NCI-H1436 treated with DMSO at 0.1 percent for 48 hours (cell line): Measurements from ENCODE around the gene BACE1.
"Not testable (repeated sequence)": the region's sequence is repeated elsewhere in the genome, so short reads cannot be mapped to it uniquely, and the experiment has no call there.

ENCODE experiments used
- DNase-seq: peaks from one replicate; lab custom pipeline; 2025; lab: John Stamatoyannopoulos, UW

BACE1 gene

DNA sequence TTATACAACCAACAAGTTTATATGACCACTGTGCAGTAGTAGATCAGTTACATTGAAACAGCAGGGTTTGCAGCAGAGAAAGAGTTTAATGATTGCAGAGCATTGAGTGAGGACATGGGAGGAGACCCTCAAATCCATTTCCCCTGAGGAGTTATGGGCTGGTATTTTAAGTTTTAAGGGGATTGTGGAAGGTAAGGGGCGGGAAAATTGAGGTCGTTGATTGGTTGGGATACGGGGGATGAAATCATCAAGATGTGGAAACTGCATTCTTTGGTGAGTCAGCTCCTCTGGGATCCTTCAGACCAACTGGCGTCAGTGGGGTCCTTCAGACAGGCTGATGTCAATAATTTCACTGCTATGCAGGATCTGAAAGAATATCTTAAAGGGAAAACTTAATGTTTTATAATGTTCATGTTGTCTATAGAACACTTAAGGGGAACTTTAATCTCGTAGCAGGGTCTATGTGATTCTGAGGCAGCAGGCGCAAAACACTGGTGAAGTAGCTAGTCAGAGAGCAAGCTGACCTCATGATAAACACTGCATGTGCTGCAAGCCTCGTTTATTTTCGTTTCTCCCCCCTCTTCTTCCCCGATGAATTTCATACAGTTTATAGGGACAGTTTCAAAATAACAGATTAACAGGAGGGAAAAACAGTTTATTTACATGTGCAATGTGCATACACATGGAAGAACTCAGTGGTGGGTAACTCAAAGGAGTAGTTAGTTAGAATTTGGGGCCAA, 42.3 kb downstream of the BACE1 start:
- no peak for DNase-seq

- DNase-seq = not testable (repeated sequence)
Measured at GRCh38 chr11:117272175-117272574, 43.9 kb downstream of the BACE1 start.

- DNase-seq = no peak
Measured at GRCh38 chr11:117271208-117271607, 44.8 kb downstream of the BACE1 start.

- no peak for DNase-seq
Measured at GRCh38 chr11:117269856-117270255, 46.2 kb downstream of the BACE1 start.

- DNase-seq = no peak
Measured at GRCh38 chr11:117265745-117266144, 50.3 kb downstream of the BACE1 start.

GRCh38 chr11:117264624-117265323, 51.3 kb downstream of the BACE1 start:
- DNase-seq = not testable (repeated sequence)

DNA sequence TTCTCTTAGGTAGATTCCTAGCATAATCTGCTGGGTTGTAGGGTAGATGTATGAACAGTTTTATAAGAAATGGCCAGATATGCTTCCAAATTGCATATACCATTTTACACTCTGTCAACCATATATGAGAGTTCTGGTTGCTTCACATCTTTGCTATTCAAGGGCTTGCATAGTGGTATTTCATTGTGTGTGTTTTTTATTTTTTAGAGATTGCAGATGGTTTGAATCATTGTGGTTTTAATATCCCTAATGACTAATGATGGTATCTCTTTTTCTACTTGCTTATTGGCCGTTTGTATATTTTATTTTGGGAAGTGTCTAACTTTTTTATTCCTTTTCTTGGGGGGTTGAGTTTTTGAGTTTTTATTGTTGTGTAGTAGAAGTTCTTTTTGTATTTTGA, 56.6 kb downstream of the BACE1 start:
- DNase-seq = no peak

DNA sequence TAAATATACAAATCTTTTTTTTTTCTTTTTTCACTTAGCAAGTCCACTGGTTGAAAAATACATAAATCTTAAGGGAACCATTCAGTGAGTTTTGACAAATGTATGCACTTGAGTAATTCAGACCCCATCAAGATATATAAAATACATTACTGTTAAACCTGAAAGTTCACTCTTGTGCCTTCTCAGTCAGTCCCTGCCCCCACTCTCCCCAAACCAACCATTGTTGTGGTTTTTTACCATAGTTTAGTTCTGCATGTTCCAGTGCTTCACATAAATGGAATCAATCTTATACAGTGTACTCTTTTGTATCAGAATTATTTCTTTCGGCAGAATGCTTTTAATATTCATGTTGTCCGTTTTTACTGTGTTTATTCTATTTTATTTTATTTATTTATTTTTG, 57.5 kb downstream of the BACE1 start:
- DNase-seq = no peak

- no peak for DNase-seq
Measured at GRCh38 chr11:117256573-117256972, 59.5 kb downstream of the BACE1 start.

DNA sequence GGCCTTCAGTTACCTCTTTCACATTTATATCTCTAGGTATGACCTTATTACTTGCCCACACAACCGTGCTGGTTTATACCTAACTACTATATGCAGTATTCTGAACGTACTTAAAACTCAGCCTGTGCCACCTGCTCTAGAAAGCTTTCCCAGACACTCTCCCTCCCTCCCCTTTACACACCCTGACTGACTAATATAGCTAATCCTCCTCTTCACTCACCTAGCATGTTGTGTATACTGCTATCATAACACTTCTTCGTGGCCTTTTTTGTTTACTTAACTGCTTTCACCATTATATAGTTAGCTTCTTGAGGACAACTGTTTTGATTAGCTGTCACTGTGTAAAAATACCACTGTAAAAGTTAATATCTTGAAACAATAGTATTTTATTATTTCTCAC, 60.1 kb downstream of the BACE1 start:
- no peak for DNase-seq

GRCh38 chr11:117251506-117251905, 64.5 kb downstream of the BACE1 start:
- DNase-seq = no peak

- no peak for DNase-seq
Measured at GRCh38 chr11:117249571-117249970, 66.5 kb downstream of the BACE1 start.

GRCh38 chr11:117248341-117248740, 67.7 kb downstream of the BACE1 start:
- no peak for DNase-seq

DNA sequence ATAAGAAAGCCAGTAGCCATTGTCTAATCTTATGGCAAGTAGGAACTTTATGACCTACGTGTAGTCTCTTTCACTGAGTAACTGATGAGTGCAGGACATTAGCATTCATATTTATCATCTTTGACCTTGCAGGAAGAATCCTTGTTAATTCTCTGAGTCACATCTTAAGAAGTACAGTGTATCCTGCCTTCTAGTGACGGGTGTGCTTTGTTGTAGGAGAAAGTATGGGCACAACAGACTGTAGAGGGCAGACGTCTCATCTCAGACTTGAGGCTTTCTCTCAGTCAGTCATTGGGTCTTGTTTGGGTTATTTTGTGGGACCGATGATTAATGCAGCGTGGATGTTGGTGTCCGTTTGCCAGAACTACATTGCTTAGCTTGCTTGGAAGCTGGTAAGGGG, 76.8 kb downstream of the BACE1 start:
- no peak for DNase-seq

DNA sequence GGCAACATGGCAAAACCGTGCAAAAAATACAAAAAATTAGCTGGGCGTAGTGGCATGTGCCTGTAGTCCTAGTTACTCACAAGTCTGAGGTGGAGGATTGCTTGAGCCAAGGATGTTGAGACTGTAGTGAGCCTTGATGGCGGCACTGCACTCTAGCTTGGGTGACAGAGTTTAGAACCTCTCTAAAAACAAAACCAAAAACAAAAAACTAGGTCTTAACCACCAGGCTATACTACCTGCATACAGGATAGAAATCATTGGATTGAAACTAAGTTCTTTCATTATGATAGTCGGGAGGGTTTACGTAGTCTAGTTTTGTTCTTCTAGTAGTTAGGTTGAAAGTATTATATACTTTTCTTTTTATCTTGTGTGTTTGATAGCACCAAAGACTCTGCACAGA, 77.8 kb downstream of the BACE1 start:
- no peak for DNase-seq
